Choroid plexus epithelial cell (primary cell): ENCODE results near the gene OSBPL5.

Experiments used
- DNase-seq: peaks from one replicate; pipeline ENCODE4 v3.0.0-alpha.2; 2010; ENCODE audit warnings: low read depth
- H3K4me3 ChIP-seq: 2 replicates; pipeline ENCODE4 v1.5.1; 2011; ENCODE audit warnings: low read depth, mild to moderate bottlenecking, control low read depth, low read length, moderate library complexity
- CTCF ChIP-seq: conservative IDR thresholded peaks from 2 replicates; pipeline ENCODE4 v1.5.1; 2011; ENCODE audit warnings: low read depth, mild to moderate bottlenecking, control low read depth, inconsistent platforms, low read length, moderate library complexity

The OSBPL5 gene

GRCh38 chr11:3186166-3186953, 21.2 kb upstream of the OSBPL5 start:
- no peak for DNase-seq
- TF ChIP-seq CTCF: no peak
- no peak overlapping the region for H3K4me3 ChIP-seq

- no peak for TF ChIP-seq CTCF
- H3K4me3 ChIP-seq: no peak overlapping the region
- no peak for DNase-seq
Measured at GRCh38 chr11:3184732-3185347, 19.7 kb upstream of the OSBPL5 start.

GRCh38 chr11:3183523-3183922, 18.4 kb upstream of the OSBPL5 start:
- no peak for TF ChIP-seq CTCF
- DNase-seq: no peak
- H3K4me3 ChIP-seq: no peak overlapping the region

GRCh38 chr11:3182462-3182852, 17.3 kb upstream of the OSBPL5 start:
- DNase-seq: no peak
- H3K4me3 ChIP-seq: no peak overlapping the region
- no peak for TF ChIP-seq CTCF

GRCh38 chr11:3181725-3182461, 16.8 kb upstream of the OSBPL5 start:
- no peak for TF ChIP-seq CTCF
- no peak for DNase-seq
- no peak overlapping the region for H3K4me3 ChIP-seq

- no peak for TF ChIP-seq CTCF
- no peak for DNase-seq
- no peak overlapping the region for H3K4me3 ChIP-seq
Measured at GRCh38 chr11:3180869-3181268, 15.8 kb upstream of the OSBPL5 start.
